Skeletal muscle tissue (tissue), 4 donors: Measurements from ENCODE around the gene SDHA. TPM values are rescaled to one million over a fixed set of nuclear protein-coding genes. Genes with fewer than 3 reads are reported as not detected.
A peak's percentile ranks its signal among the peaks of the same experiment; 100 is the strongest.
"Not testable (repeated sequence)": the region's sequence is repeated elsewhere in the genome, so short reads cannot be mapped to it uniquely, and the experiment has no call there.

ENCODE experiments used
- H3K27ac ChIP-seq: one replicate; pipeline ENCODE4 v1.7.0; 2013; ENCODE audit warnings: mild to moderate bottlenecking, low read depth, low read length, inconsistent platforms
- H3K27me3 ChIP-seq, 3 donors: one replicate each; pipeline ENCODE4 v1.7.0; 2013; ENCODE audit warnings: low read length in 3 of 3; ENCODE audit not compliant: control insufficient read depth in 3 of 3, insufficient read depth in 3 of 3
- H3K36me3 ChIP-seq, 3 donors: one replicate each; pipeline ENCODE4 v1.7.0; 2013; ENCODE audit warnings: low read length in 3 of 3; ENCODE audit not compliant: control insufficient read depth in 3 of 3, insufficient read depth in 3 of 3
- H3K4me1 ChIP-seq, 3 donors: one replicate each; pipeline ENCODE4 v1.7.0; 2013; ENCODE audit warnings: low read length in 3 of 3, mild to moderate bottlenecking in 3 of 3; ENCODE audit not compliant: control insufficient read depth in 3 of 3, insufficient read depth in 3 of 3
- H3K4me3 ChIP-seq, 3 donors: one replicate each; pipeline ENCODE4 v1.7.0; 2013; ENCODE audit warnings: low read length in 3 of 3
- H3K9ac ChIP-seq, 3 donors: one replicate each; pipeline ENCODE4 v1.7.0; 2013; ENCODE audit warnings: low read length in 3 of 3, mild to moderate bottlenecking in 3 of 3, moderate library complexity in 2 of 3, low read depth in 1 of 3
- H3K9me3 ChIP-seq, 3 donors: one replicate each; pipeline ENCODE4 v1.7.0; 2013; ENCODE audit warnings: low read length in 3 of 3; ENCODE audit not compliant: control insufficient read depth in 3 of 3
- total RNA-seq: library from RNA; depleted of rRNA; stranded (reverse); fragments of >200 nt; gene quantifications from one replicate; pipeline ENCODE4 v1.2.3, GENCODE V29; 2014
- donor health status: Osteomylitis.

SDHA gene
- total RNA-seq, 1 donor from 2014 or later = 98.6 TPM

- H3K4me1 ChIP-seq = not testable (repeated sequence)
- peaks cover 32 to 51% (median 43%) of the 10 kb centered on the region in 3 donors for H3K36me3 ChIP-seq
Measured at GRCh38 chr5:251538-251937, 33.4 kb downstream of the SDHA start.

GRCh38 chr5:251975-252374 lies 33.9 kb downstream of the SDHA start:
- not testable (repeated sequence) for H3K4me3 ChIP-seq, H3K4me1 ChIP-seq, H3K27ac ChIP-seq, H3K9ac ChIP-seq, H3K27me3 ChIP-seq, H3K9me3 ChIP-seq
- peaks cover 33 to 54% (median 46%) of the 10 kb centered on the region in 3 donors for H3K36me3 ChIP-seq

More at GRCh38 chr5:251538-251937, 33.4 kb downstream of the SDHA start:
- H3K9me3 ChIP-seq, H3K27ac ChIP-seq, H3K9ac ChIP-seq, H3K27me3 ChIP-seq, H3K4me3 ChIP-seq: not testable (repeated sequence)

DNA sequence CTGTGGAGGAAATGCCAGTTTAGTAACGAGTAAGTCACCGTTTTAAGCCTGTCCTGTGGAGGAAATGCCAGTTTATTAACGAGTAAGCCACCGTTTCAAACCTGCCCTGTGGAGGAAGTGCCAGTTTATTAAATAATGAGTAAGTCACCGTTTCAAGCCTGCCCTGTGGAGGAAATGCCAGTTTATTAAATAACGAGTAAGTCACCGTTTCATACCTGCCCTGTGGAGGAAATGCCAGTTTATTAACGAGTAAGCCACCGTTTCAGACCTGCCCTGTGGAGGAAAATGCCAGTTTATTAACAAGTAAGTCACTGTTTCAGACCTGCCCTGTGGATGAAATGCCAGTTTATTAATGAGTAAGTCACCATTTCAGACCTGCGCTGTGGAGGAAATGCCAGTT lies 34.4 kb downstream of the SDHA start:
- Histone ChIP-seq H3K4me1 (no peaks in the 10 kb centered on the region), H3K9me3 (no peaks in the 10 kb centered on the region), H3K4me3 (no peak overlapping the region), H3K27me3 (no peaks in the 10 kb centered on the region), H3K9ac (no peak overlapping the region), H3K36me3 (peaks cover 36 to 54% (median 48%) of the 10 kb centered on the region in 3 donors), H3K27ac (no peak overlapping the region)

DNA sequence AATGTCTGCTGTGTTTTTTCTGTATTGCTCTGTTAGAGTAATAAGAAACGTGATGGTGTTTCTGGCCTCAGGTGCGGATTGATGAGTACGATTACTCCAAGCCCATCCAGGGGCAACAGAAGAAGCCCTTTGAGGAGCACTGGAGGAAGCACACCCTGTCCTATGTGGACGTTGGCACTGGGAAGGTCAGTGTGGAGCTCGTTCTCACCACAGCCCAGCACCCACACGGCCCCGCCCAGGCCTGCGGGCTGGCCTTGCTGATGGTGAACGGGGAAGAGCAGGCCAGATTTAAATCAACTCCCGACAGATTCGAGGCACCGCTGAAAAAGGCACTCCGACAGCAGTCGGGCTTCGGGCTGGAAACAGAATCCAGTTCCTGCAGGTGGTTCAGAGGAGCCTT lies 36.2 kb downstream of the SDHA start:
- peaks cover 31 to 46% (median 39%) of the 10 kb centered on the region in 3 donors for H3K36me3 ChIP-seq
- H3K9me3 ChIP-seq, H3K27ac ChIP-seq, H3K4me1 ChIP-seq, H3K4me3 ChIP-seq, H3K27me3 ChIP-seq, H3K9ac ChIP-seq: not testable (repeated sequence)

DNA sequence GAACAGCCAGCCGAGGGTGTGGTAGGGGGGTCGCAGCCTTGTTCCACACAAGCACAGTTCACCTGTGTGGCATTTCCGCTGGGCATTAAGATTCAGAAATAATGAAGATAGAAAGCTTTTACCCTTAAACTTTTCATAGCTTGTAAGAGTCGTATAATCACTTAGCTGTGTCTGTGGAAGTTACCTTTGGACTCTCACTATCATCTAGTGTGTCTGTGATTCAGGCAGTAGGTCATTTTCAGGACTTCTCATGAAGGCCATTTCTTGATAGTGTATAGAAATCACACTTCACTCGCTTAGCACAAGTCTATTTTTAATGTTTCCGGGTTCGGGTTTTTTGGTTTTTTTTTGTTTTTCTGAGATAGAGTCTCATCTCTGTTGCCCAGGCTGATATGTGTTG lies 37.0 kb downstream of the SDHA start:
- peaks cover 31 to 44% (median 38%) of the 10 kb centered on the region in 3 donors for H3K36me3 ChIP-seq
- not testable (repeated sequence) for H3K4me3 ChIP-seq, H3K9ac ChIP-seq, H3K27me3 ChIP-seq, H3K4me1 ChIP-seq, H3K27ac ChIP-seq, H3K9me3 ChIP-seq

DNA sequence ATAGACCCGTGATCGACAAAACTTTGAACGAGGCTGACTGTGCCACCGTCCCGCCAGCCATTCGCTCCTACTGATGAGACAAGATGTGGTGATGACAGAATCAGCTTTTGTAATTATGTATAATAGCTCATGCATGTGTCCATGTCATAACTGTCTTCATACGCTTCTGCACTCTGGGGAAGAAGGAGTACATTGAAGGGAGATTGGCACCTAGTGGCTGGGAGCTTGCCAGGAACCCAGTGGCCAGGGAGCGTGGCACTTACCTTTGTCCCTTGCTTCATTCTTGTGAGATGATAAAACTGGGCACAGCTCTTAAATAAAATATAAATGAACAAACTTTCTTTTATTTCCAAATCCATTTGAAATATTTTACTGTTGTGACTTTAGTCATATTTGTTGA lies 38.2 kb downstream of the SDHA start:
- not testable (repeated sequence) for H3K27ac ChIP-seq, H3K9me3 ChIP-seq, H3K27me3 ChIP-seq, H3K4me1 ChIP-seq, H3K9ac ChIP-seq, H3K4me3 ChIP-seq
- H3K36me3 ChIP-seq = peaks cover 29 to 40% (median 35%) of the 10 kb centered on the region in 3 donors

- Histone ChIP-seq H3K36me3 (peaks cover 25 to 35% (median 30%) of the 10 kb centered on the region in 3 donors), H3K4me1 (no peaks in the 10 kb centered on the region), H3K9me3 (peaks cover 0 to 2% (median 0%) of the 10 kb centered on the region in 3 donors), H3K9ac (no peak overlapping the region), H3K27ac (no peak overlapping the region), H3K4me3 (no peak overlapping the region), H3K27me3 (no peaks in the 10 kb centered on the region)
Measured at GRCh38 chr5:257148-257547, 39.0 kb downstream of the SDHA start.

- not testable (repeated sequence) for H3K4me1 ChIP-seq, H3K4me3 ChIP-seq, H3K27me3 ChIP-seq, H3K9ac ChIP-seq, H3K9me3 ChIP-seq
- Histone ChIP-seq H3K36me3 (peaks cover 12 to 26% (median 25%) of the 10 kb centered on the region in 3 donors), H3K27ac (peak overlapping the region; percentile 30)
Measured at GRCh38 chr5:263275-263974, 45.3 kb downstream of the SDHA start.

DNA sequence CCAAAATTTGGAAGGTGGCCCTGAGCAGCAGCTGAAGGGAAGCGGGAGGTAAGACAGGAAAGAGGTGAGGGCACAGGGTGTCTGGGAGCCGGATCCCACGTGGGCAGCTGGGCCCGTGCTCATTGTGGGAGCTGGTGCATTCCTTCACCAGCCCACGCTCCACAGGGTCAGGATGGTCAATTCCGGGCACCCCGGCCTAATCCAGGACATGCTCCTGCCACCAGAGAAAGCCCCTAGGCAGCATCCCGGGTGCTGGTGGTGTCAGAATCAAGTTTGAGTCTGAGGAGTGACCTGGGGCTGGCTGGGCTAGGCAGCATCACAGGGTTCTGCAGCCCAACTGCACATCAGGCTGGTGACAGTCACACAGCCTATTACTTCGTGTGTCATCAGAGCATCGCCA lies 46.2 kb downstream of the SDHA start:
- no peak overlapping the region for H3K4me3 ChIP-seq

GRCh38 chr5:266311-267026 lies 48.3 kb downstream of the SDHA start:
- H3K4me3 ChIP-seq, H3K4me1 ChIP-seq, H3K9me3 ChIP-seq, H3K9ac ChIP-seq, H3K27ac ChIP-seq, H3K27me3 ChIP-seq: not testable (repeated sequence)
- peaks cover 12 to 25% (median 25%) of the 10 kb centered on the region in 3 donors for H3K36me3 ChIP-seq

More for the DNA sequence above, 46.2 kb downstream of the SDHA start:
- H3K9ac ChIP-seq = no peak overlapping the region
- no peaks in the 10 kb centered on the region for H3K9me3 ChIP-seq
- peaks cover 0 to 6% (median 6%) of the 10 kb centered on the region in 3 donors for H3K4me1 ChIP-seq
- H3K27ac ChIP-seq = peak overlapping the region; percentile 15
- H3K36me3 ChIP-seq = peaks cover 12 to 25% (median 25%) of the 10 kb centered on the region in 3 donors
- no peaks in the 10 kb centered on the region for H3K27me3 ChIP-seq
